Activated naive CD8-positive, alpha-beta T cell treated with anti-CD3 and anti-CD28 coated beads for 36 hours (primary cell): ENCODE measurements around the gene AQP2. TPM values are rescaled to one million over a fixed set of nuclear protein-coding genes. Genes with fewer than 3 reads are reported as not detected.
A peak's percentile ranks its signal among the peaks of the same experiment; 100 is the strongest.

Experiments used
- DNase-seq: peaks from one replicate; pipeline ENCODE4 v3.0.0; 2021
- H3K27ac Mint-ChIP-seq: one replicate; pipeline ENCODE4 v1.8.0; 2022; ENCODE audit warnings: mild to moderate bottlenecking, moderate library complexity, mixed read lengths
- H3K27me3 Mint-ChIP-seq: one replicate; pipeline ENCODE4 v1.8.0; 2022; ENCODE audit warnings: mild to moderate bottlenecking, mixed read lengths
- H3K36me3 Mint-ChIP-seq: one replicate; pipeline ENCODE4 v1.8.0; 2021; ENCODE audit warnings: mild to moderate bottlenecking, mixed read lengths
- H3K4me1 Mint-ChIP-seq: one replicate; pipeline ENCODE4 v1.8.0; 2021; ENCODE audit warnings: mixed read lengths
- H3K4me3 Mint-ChIP-seq: one replicate; pipeline ENCODE4 v1.8.0; 2022; ENCODE audit warnings: mild to moderate bottlenecking, moderate library complexity, mixed read lengths
- H3K9me3 Mint-ChIP-seq: one replicate; pipeline ENCODE4 v1.8.0; 2022; ENCODE audit warnings: mixed read lengths
- total RNA-seq, 2 experiments: library from RNA; stranded (reverse); gene quantifications; one replicate each; pipeline ENCODE4 v1.2.3, GENCODE V29; 2021

Gene AQP2
- total RNA-seq, 2 experiments from 2014 or later: not detected

GRCh38 chr12:49964849-49965624 lies 14.5 kb downstream of the AQP2 start:
- H3K4me1 Mint-ChIP-seq: peaks cover 5% of the 10 kb centered on the region
- no peaks in the 10 kb centered on the region for H3K36me3 Mint-ChIP-seq
- DNase-seq: no peak
- H3K27ac Mint-ChIP-seq: no peak overlapping the region
- no peak overlapping the region for H3K4me3 Mint-ChIP-seq
- no peaks in the 10 kb centered on the region for H3K9me3 Mint-ChIP-seq
- H3K27me3 Mint-ChIP-seq: peaks cover 53% of the 10 kb centered on the region

- no peak for DNase-seq
- Mint-ChIP-seq H3K4me1 (no peaks in the 10 kb centered on the region), H3K27ac (no peak overlapping the region), H3K36me3 (no peaks in the 10 kb centered on the region), H3K9me3 (no peaks in the 10 kb centered on the region), H3K27me3 (peaks cover 45% of the 10 kb centered on the region), H3K4me3 (no peak overlapping the region)
Observed at GRCh38 chr12:49965836-49966235, 15.3 kb downstream of the AQP2 start.

- H3K4me3 Mint-ChIP-seq: no peak overlapping the region
- no peaks in the 10 kb centered on the region for H3K4me1 Mint-ChIP-seq
- no peak for DNase-seq
- no peaks in the 10 kb centered on the region for H3K36me3 Mint-ChIP-seq
- H3K27ac Mint-ChIP-seq: no peak overlapping the region
- H3K27me3 Mint-ChIP-seq: peaks cover 44% of the 10 kb centered on the region
- no peaks in the 10 kb centered on the region for H3K9me3 Mint-ChIP-seq
Observed at GRCh38 chr12:49966511-49967041, 16.0 kb downstream of the AQP2 start.

- Mint-ChIP-seq H3K9me3 (no peaks in the 10 kb centered on the region), H3K27me3 (peaks cover 40% of the 10 kb centered on the region), H3K36me3 (no peaks in the 10 kb centered on the region), H3K27ac (no peak overlapping the region), H3K4me3 (peak overlapping the region; percentile 44), H3K4me1 (no peaks in the 10 kb centered on the region)
- peak; percentile 88 for DNase-seq
Observed at GRCh38 chr12:49967042-49967776, 16.7 kb downstream of the AQP2 start.

GRCh38 chr12:49967777-49968250 lies 17.3 kb downstream of the AQP2 start:
- Mint-ChIP-seq H3K27me3 (peaks cover 34% of the 10 kb centered on the region), H3K27ac (no peak overlapping the region), H3K9me3 (no peaks in the 10 kb centered on the region), H3K4me1 (no peaks in the 10 kb centered on the region), H3K4me3 (peak overlapping the region; percentile 29), H3K36me3 (no peaks in the 10 kb centered on the region)
- DNase-seq: no peak

GRCh38 chr12:49968471-49968870 lies 17.9 kb downstream of the AQP2 start:
- Mint-ChIP-seq H3K27me3 (peaks cover 30% of the 10 kb centered on the region), H3K4me1 (no peaks in the 10 kb centered on the region), H3K27ac (no peak overlapping the region), H3K9me3 (no peaks in the 10 kb centered on the region), H3K4me3 (no peak overlapping the region), H3K36me3 (no peaks in the 10 kb centered on the region)
- no peak for DNase-seq

- Mint-ChIP-seq H3K9me3 (no peaks in the 10 kb centered on the region), H3K4me1 (no peaks in the 10 kb centered on the region), H3K36me3 (no peaks in the 10 kb centered on the region), H3K27me3 (peaks cover 24% of the 10 kb centered on the region), H3K4me3 (no peak overlapping the region), H3K27ac (no peak overlapping the region)
- DNase-seq: no peak
Observed at GRCh38 chr12:49969027-49969426, 18.5 kb downstream of the AQP2 start.

- peaks cover 18% of the 10 kb centered on the region for H3K27me3 Mint-ChIP-seq
- no peaks in the 10 kb centered on the region for H3K9me3 Mint-ChIP-seq
- no peak overlapping the region for H3K4me3 Mint-ChIP-seq
- H3K4me1 Mint-ChIP-seq: no peaks in the 10 kb centered on the region
- no peak for DNase-seq
- H3K27ac Mint-ChIP-seq: no peak overlapping the region
- H3K36me3 Mint-ChIP-seq: no peaks in the 10 kb centered on the region
Observed at GRCh38 chr12:49969651-49970429, 19.3 kb downstream of the AQP2 start.

- Mint-ChIP-seq H3K4me3 (no peak overlapping the region), H3K27me3 (peaks cover 16% of the 10 kb centered on the region), H3K4me1 (no peaks in the 10 kb centered on the region), H3K9me3 (no peaks in the 10 kb centered on the region), H3K36me3 (no peaks in the 10 kb centered on the region), H3K27ac (no peak overlapping the region)
- DNase-seq: no peak
Observed at GRCh38 chr12:49970658-49971057, 20.1 kb downstream of the AQP2 start.

GRCh38 chr12:49971141-49971540 lies 20.6 kb downstream of the AQP2 start:
- Mint-ChIP-seq H3K27ac (no peak overlapping the region), H3K36me3 (no peaks in the 10 kb centered on the region), H3K4me3 (no peak overlapping the region), H3K9me3 (no peaks in the 10 kb centered on the region), H3K27me3 (peaks cover 12% of the 10 kb centered on the region), H3K4me1 (no peaks in the 10 kb centered on the region)
- no peak for DNase-seq

GRCh38 chr12:49972129-49972528 lies 21.6 kb downstream of the AQP2 start:
- Mint-ChIP-seq H3K36me3 (no peaks in the 10 kb centered on the region), H3K4me1 (no peaks in the 10 kb centered on the region), H3K9me3 (no peaks in the 10 kb centered on the region), H3K27ac (no peak overlapping the region), H3K4me3 (no peak overlapping the region), H3K27me3 (peaks cover 7% of the 10 kb centered on the region)
- no peak for DNase-seq

- peaks cover 7% of the 10 kb centered on the region for H3K27me3 Mint-ChIP-seq
- H3K4me3 Mint-ChIP-seq: no peak within 1 kb of the TSS
- DNase-seq: no peak
- no peak within 1 kb of the TSS for H3K27ac Mint-ChIP-seq
- H3K4me1 Mint-ChIP-seq: no peaks in the 10 kb centered on the region
- H3K36me3 Mint-ChIP-seq: no peaks in the 10 kb centered on the region
- no peaks in the 10 kb centered on the region for H3K9me3 Mint-ChIP-seq
Observed at GRCh38 chr12:49972641-49973360, 22.3 kb downstream of the AQP2 start, which contains the start of gene AQP6. AQP6 (plus strand) TSS chr12:49972947; CDS start chr12:49973174, 227 bp downstream.

- no peak for DNase-seq
- Mint-ChIP-seq H3K27ac (no peak overlapping the region), H3K4me3 (no peak overlapping the region), H3K9me3 (no peaks in the 10 kb centered on the region), H3K36me3 (no peaks in the 10 kb centered on the region), H3K27me3 (peaks cover 2% of the 10 kb centered on the region), H3K4me1 (no peaks in the 10 kb centered on the region)
Observed at GRCh38 chr12:49973361-49973830, 22.9 kb downstream of the AQP2 start.

GRCh38 chr12:49974231-49974675 lies 23.7 kb downstream of the AQP2 start:
- no peak overlapping the region for H3K27ac Mint-ChIP-seq
- no peaks in the 10 kb centered on the region for H3K27me3 Mint-ChIP-seq
- H3K4me3 Mint-ChIP-seq: no peak overlapping the region
- H3K4me1 Mint-ChIP-seq: no peaks in the 10 kb centered on the region
- peaks cover under 1% of the 10 kb centered on the region for H3K36me3 Mint-ChIP-seq
- no peak for DNase-seq
- no peaks in the 10 kb centered on the region for H3K9me3 Mint-ChIP-seq
